ENCODE measurements around the gene PTRHD1.

DNA sequence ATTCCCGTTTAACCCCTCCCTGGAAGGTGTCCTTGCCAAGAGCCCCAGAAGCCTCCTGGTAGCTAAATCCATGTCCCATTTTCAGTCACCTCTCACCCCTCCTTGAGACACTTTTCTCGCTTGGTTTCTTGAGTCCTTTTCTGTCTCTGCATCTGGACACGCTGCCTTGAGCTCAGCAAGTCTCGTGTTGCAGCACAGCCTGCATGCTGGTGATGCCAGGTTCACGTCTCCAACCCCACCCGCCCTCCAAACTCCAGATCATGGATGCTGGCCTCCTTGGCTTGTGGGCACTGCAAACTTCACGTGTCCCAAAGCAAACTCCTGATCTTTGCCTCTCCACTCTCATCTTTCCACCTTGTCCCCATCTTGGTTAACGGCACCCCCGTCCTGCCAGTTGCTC lies 39.3 kb upstream of the PTRHD1 start:
- no peak for TF ChIP-seq CTCF (IDR thresholded peaks at IDR 0.05; ENCODE audit: borderline replicate concordance, extremely low read depth, low read length, poor library complexity, severe bottlenecking)
- TF ChIP-seq EZH2 (IDR thresholded peaks at IDR 0.05; ENCODE audit: borderline replicate concordance, low read depth, low read length, severe bottlenecking), result no peak

Data from DND-41 (cell line).